GM19023 (cell line): ENCODE measurements around the gene CACNA1B.
"Not testable (repeated sequence)": the region's sequence is repeated elsewhere in the genome, so short reads cannot be mapped to it uniquely, and the experiment has no call there.

Experiments
- ATAC-seq: cut with Tn5 transposase; IDR thresholded peaks from one replicate; pipeline ENCODE4 v1.9.1; 2021; ENCODE audit warnings: mild to moderate bottlenecking, moderate library complexity; ENCODE audit not compliant: unreplicated experiment

Gene CACNA1B

GRCh38 chr9:138126858-138127584 is 249.4 kb downstream of the CACNA1B start:
- ATAC-seq = not testable (repeated sequence)

- not testable (repeated sequence) for ATAC-seq
These were observed 250.4 kb downstream of the CACNA1B start for GRCh38 chr9:138128027-138128426.

- ATAC-seq = not testable (repeated sequence)
These were observed 251.7 kb downstream of the CACNA1B start for GRCh38 chr9:138129318-138129717.

GRCh38 chr9:138132946-138133705 is 255.5 kb downstream of the CACNA1B start:
- ATAC-seq = not testable (repeated sequence)

- not testable (repeated sequence) for ATAC-seq
These were observed 257.0 kb downstream of the CACNA1B start for GRCh38 chr9:138134581-138134980.

- ATAC-seq = not testable (repeated sequence)
These were observed 261.5 kb downstream of the CACNA1B start for GRCh38 chr9:138139096-138139495.

GRCh38 chr9:138140980-138141379 is 263.4 kb downstream of the CACNA1B start:
- ATAC-seq = not testable (repeated sequence)

- not testable (repeated sequence) for ATAC-seq
These were observed 265.1 kb downstream of the CACNA1B start for GRCh38 chr9:138142528-138143244.

GRCh38 chr9:138143491-138143890 is 265.9 kb downstream of the CACNA1B start:
- not testable (repeated sequence) for ATAC-seq

- not testable (repeated sequence) for ATAC-seq
These were observed 270.0 kb downstream of the CACNA1B start for GRCh38 chr9:138147556-138147955.

- ATAC-seq = not testable (repeated sequence)
These were observed 272.4 kb downstream of the CACNA1B start for GRCh38 chr9:138149672-138150656.

GRCh38 chr9:138155788-138156187 is 278.2 kb downstream of the CACNA1B start:
- not testable (repeated sequence) for ATAC-seq

- not testable (repeated sequence) for ATAC-seq
These were observed 289.2 kb downstream of the CACNA1B start for GRCh38 chr9:138166793-138167192.
